Sigmoid colon (tissue), 7 donors: Measurements from ENCODE around the gene CLSTN1. TPM values are rescaled to one million over a fixed set of nuclear protein-coding genes. Genes with fewer than 3 reads are reported as not detected.
"Not testable (repeated sequence)": the region's sequence is repeated elsewhere in the genome, so short reads cannot be mapped to it uniquely, and the experiment has no call there.

ENCODE experiments used
- DNase-seq: peaks from one replicate; pipeline ENCODE4 v3.0.0-alpha.2; 2019
- H3K27ac ChIP-seq, 4 donors: fragments of 200-600 bp; sonication (generic); one replicate each; pipeline ENCODE4 v1.5.1; 2016 to 2019; ENCODE audit warnings: mild to moderate bottlenecking in 1 of 4
- H3K27me3 ChIP-seq, 3 donors: fragments of 200-600 bp; sonication (generic); one replicate each; pipeline ENCODE4 v1.5.1; 2019; ENCODE audit warnings: mild to moderate bottlenecking in 1 of 3
- H3K36me3 ChIP-seq, 4 donors: fragments of 200-600 bp; sonication (generic); one replicate each; pipeline ENCODE4 v1.5.1; 2016 to 2019
- H3K4me1 ChIP-seq, 4 donors: fragments of 200-600 bp; sonication (generic); one replicate each; pipeline ENCODE4 v1.5.1; 2017 to 2019
- H3K4me3 ChIP-seq, 4 donors: fragments of 200-600 bp; sonication (generic); one replicate each; pipeline ENCODE4 v1.5.1; 2017 to 2019; ENCODE audit warnings: mild to moderate bottlenecking in 2 of 4, moderate library complexity in 1 of 4
- H3K9me3 ChIP-seq, 4 donors: fragments of 200-600 bp in 3 of 4; sonication (generic) in 3 of 4; one replicate each; pipeline versions ENCODE4 v1.5.1 to v1.6.1; 2013 to 2019
- EP300 ChIP-seq, 4 donors: sonication (generic); formaldehyde crosslinking; IDR thresholded peaks; one replicate each; pipeline ENCODE4 v1.6.1; 2017; ENCODE audit warnings: antibody characterized with exemption in 4 of 4
- POLR2A ChIP-seq, 2 donors: fragments of 450-650 bp; IDR thresholded peaks; one replicate each; pipeline ENCODE4 v1.6.1; 2016; ENCODE audit warnings: antibody characterized with exemption in 2 of 2, mild to moderate bottlenecking in 2 of 2, moderate library complexity in 2 of 2
- POLR2AphosphoS5 ChIP-seq, 4 donors: sonication (generic); formaldehyde crosslinking; IDR thresholded peaks; one replicate each; pipeline ENCODE4 v1.6.1; 2017; ENCODE audit warnings: antibody characterized with exemption in 4 of 4
- WGBS, 2 donors: extraction: QIAGEN DNeasy Blood & Tissue Kit; methylation state at CpG; one replicate each; pipeline ENCODE4 v1.1.7; 2013; 5-methylcytosine and 5-hydroxymethylcytosine counted together
- intact Hi-C: fragments of 100-400 bp; cut with DNase I; formaldehyde crosslinking; loops from one replicate; pipeline ENCODE4 v1.15.1; 2023
- polyA plus RNA-seq, 3 donors: library from polyadenylated mRNA; stranded (reverse); fragments of 200-250 nt; gene quantifications; one replicate each; pipeline ENCODE4 v1.2.3, GENCODE V29; 2013
- total RNA-seq, 4 donors: library from RNA; depleted of rRNA; stranded (reverse); fragments of >200 nt; gene quantifications; one replicate each; pipeline ENCODE4 v1.1.0, GENCODE V29; 2016
- TF ChIP-seq, protein P1 (sequence below), 4 experiments: fragments of 450-650 bp in 3 of 4; fragments of 200-600 bp in 1 of 4; IDR thresholded peaks; one replicate each; pipeline ENCODE4 v1.5.1; 2016 to 2019; ENCODE audit warnings: antibody characterized with exemption in 4 of 4, mild to moderate bottlenecking in 3 of 4, moderate library complexity in 2 of 4
- donor health status: healthy with polysubstance abuse.
- donor health status: Bipolar disorder and iron deficiency.
- donor health status: healthy.

The CLSTN1 gene
- total and polyA plus RNA-seq, 7 donors: 21.0 to 105 (median 34.6) TPM

DNA sequence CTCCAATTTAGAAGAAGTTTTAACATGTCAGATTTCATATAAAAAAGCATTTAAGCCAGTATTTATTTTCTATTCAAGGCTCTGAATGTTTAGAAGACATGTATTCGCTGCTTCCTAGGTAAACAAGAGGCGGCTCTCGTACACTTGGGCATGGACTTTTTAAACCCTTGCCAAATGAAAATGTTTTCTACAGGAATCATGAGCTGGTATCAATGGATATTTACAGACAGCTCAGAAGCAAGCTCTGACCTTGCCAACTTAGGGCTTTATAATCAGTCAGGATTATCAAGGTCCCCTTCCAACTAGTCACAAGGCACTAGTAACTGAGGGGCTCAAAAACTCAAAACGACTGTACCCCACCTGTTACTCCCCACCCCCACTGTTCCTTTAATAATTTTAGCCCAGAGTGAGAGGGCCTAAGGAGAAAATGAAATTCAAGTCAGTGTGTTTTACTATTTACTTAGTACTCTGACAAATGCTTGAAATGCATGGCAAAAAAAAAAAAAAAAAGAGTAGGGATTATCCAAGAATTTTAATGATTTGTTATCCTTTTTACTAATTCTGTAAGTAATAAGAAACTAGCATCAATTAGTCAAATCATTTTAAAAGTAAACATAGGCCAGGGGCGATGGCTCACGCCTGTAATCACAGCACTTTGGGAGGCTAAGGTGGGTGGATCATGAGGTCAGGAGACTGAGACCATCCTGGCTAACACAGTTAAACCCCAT, 12.4 kb downstream of the CLSTN1 start:
- Histone ChIP-seq H3K4me3 (no peak overlapping the region), H3K27ac (no peak overlapping the region), H3K27me3 (no peaks in the 10 kb centered on the region), H3K4me1 (peaks cover 0 to 26% (median 24%) of the 10 kb centered on the region in 4 donors), H3K9me3 (no peaks in the 10 kb centered on the region), H3K36me3 (no peaks in the 10 kb centered on the region)
- DNase-seq: no peak
- TF ChIP-seq POLR2A (IDR thresholded peaks at IDR 0.05) (no peak), POLR2AphosphoS5 (IDR thresholded peaks at IDR 0.05) (no peak), EP300 (IDR thresholded peaks at IDR 0.05) (no peak)
- TF ChIP-seq, protein P1, sequence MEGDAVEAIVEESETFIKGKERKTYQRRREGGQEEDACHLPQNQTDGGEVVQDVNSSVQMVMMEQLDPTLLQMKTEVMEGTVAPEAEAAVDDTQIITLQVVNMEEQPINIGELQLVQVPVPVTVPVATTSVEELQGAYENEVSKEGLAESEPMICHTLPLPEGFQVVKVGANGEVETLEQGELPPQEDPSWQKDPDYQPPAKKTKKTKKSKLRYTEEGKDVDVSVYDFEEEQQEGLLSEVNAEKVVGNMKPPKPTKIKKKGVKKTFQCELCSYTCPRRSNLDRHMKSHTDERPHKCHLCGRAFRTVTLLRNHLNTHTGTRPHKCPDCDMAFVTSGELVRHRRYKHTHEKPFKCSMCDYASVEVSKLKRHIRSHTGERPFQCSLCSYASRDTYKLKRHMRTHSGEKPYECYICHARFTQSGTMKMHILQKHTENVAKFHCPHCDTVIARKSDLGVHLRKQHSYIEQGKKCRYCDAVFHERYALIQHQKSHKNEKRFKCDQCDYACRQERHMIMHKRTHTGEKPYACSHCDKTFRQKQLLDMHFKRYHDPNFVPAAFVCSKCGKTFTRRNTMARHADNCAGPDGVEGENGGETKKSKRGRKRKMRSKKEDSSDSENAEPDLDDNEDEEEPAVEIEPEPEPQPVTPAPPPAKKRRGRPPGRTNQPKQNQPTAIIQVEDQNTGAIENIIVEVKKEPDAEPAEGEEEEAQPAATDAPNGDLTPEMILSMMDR (IDR thresholded peaks at IDR 0.05): no peak
- intact Hi-C loops: no loop called here
- 30 to 66% methylated on average over 6 of the region's 6 CpGs for WGBS, 2 donors

DNA sequence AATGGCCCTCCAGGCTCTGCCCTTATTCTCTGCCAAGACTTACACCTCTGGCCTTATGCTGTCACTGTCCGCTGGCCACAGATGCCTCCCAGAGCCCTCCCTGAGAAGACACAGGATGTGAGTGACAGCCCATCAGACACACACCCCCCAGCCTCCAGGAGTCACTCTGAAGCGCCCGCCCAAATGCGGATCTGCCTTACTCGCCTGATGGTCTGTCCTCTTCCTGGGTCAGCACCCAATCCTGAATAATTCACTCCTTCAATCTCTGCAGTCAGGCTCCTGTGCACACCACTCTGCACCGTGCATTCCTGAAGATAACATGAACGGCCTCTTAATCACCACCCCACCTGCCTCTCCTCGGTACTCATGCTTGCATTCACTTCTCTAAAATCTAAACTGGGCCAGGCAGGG, 14.7 kb downstream of the CLSTN1 start:
- Histone ChIP-seq H3K4me3 (no peak overlapping the region), H3K27ac (no peak overlapping the region), H3K4me1 (peaks cover 0 to 34% (median 25%) of the 10 kb centered on the region in 4 donors), H3K36me3 (no peaks in the 10 kb centered on the region), H3K27me3 (no peaks in the 10 kb centered on the region), H3K9me3 (no peaks in the 10 kb centered on the region)
- DNase-seq: peak; percentile 22
- WGBS, 2 donors: 69 to 72% methylated on average over 8 of the region's 8 CpGs
- no peak for TF ChIP-seq POLR2AphosphoS5 (IDR thresholded peaks at IDR 0.05)
- TF ChIP-seq EP300 (IDR thresholded peaks at IDR 0.05): no peak
- TF ChIP-seq POLR2A (IDR thresholded peaks at IDR 0.05): no peak
- TF ChIP-seq, protein P1 (IDR thresholded peaks at IDR 0.05): no peak
- intact Hi-C loops: no loop called here

DNA sequence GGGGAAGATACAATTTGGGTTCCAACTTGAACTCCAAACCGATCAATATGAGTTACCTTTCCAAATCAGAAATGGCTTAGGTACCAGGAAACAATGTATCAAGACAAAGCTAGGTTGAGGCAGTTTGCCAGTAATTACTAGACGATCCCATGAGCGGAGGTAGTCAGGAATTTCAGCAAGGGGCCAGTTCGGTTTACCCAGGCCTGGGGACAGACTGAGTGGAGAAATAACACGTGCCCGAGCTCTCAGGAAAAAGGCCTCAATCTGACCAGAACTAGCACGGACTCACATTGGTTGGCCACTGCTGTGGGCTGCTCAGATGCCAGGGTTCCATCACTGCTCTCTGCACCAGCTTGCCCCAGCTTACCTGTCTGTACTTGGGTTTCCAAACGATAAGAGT, 15.3 kb downstream of the CLSTN1 start:
- peak; percentile 43 for DNase-seq
- Histone ChIP-seq H3K4me1 (peaks cover 0 to 34% (median 25%) of the 10 kb centered on the region in 4 donors), H3K9me3 (no peaks in the 10 kb centered on the region), H3K36me3 (no peaks in the 10 kb centered on the region), H3K27me3 (no peaks in the 10 kb centered on the region), H3K4me3 (no peak overlapping the region), H3K27ac (no peak overlapping the region)
- TF ChIP-seq, protein P1 (IDR thresholded peaks at IDR 0.05): no peak
- TF ChIP-seq EP300 (IDR thresholded peaks at IDR 0.05) (no peak), POLR2A (IDR thresholded peaks at IDR 0.05) (no peak), POLR2AphosphoS5 (IDR thresholded peaks at IDR 0.05) (no peak)
- intact Hi-C loops: no loop called here
- 80 to 89% methylated on average over 8 of the region's 8 CpGs for whole genome bisulfite sequencing, 2 donors

DNA sequence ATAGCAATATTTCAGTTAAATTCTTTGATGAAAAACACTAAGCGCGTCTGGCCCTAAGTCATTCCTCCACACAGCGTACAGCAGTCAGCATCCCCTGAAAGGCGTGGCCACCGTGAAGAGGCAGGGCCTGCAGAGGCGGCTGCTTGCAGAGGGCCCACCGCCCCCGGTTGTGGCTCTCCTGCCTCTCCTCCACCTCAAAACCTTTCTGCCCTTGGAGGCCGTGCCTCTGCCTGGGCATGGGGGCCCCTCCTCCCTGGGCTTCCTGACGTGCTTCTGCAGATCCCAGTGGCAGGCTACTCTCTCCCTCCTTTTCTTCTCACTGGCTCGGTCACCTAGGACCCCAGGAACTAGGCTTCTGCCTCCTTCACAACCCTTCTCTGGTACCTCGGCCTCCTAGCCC, 16.2 kb downstream of the CLSTN1 start:
- 75 to 83% methylated on average over 12 of the region's 12 CpGs for WGBS, 2 donors
- Histone ChIP-seq H3K27ac (no peak overlapping the region), H3K36me3 (no peaks in the 10 kb centered on the region), H3K27me3 (no peaks in the 10 kb centered on the region), H3K4me1 (peaks cover 0 to 34% (median 31%) of the 10 kb centered on the region in 4 donors), H3K9me3 (no peaks in the 10 kb centered on the region), H3K4me3 (no peak overlapping the region)
- intact Hi-C loops: no loop called here
- TF ChIP-seq EP300 (IDR thresholded peaks at IDR 0.05) (no peak), POLR2A (IDR thresholded peaks at IDR 0.05) (no peak), POLR2AphosphoS5 (IDR thresholded peaks at IDR 0.05) (no peak)
- TF ChIP-seq, protein P1 (IDR thresholded peaks at IDR 0.05): no peak
- DNase-seq: peak; percentile 29

DNA sequence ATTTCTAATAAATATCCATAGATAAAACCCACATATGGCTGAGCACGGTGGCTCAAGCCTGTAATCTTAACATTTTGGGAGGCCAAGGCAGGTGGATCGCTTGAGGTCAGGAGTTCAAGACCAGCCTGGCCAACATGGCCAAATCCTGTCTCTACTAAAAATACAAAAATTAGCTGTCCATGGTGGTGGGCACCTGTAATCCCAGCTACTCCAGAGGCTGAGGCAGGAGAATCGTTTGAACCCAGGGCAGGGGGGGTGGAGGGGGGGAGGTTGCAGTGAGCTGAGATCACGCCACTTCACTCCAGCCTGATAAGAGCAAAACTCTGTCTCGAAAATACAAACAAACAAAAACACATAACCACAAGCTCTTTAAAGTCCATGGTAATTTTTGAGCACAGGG, 17.8 kb downstream of the CLSTN1 start:
- intact Hi-C loops, H3K27ac ChIP-seq, H3K27me3 ChIP-seq, H3K4me3 ChIP-seq, H3K36me3 ChIP-seq, H3K9me3 ChIP-seq: not testable (repeated sequence)
- H3K4me1 ChIP-seq: peaks cover 0 to 32% (median 30%) of the 10 kb centered on the region in 4 donors
- peak; percentile 6 for DNase-seq
- WGBS, 2 donors: 85 to 90% methylated on average over 5 of the region's 5 CpGs
